ENCODE results near the gene KCNQ1OT1.
"Not testable (repeated sequence)": the region's sequence is repeated elsewhere in the genome, so short reads cannot be mapped to it uniquely, and the experiment has no call there.

Gene KCNQ1OT1

GRCh38 chr11:2653198-2653551 is 46.6 kb downstream of the KCNQ1OT1 start:
- ATAC-seq = no peak
- H3K4me1 Mint-ChIP-seq = peaks cover 8% of the 10 kb centered on the region
- H3K9me3 Mint-ChIP-seq = peaks cover 18% of the 10 kb centered on the region
- no peaks in the 10 kb centered on the region for H3K27me3 Mint-ChIP-seq
- H3K36me3 Mint-ChIP-seq = peaks cover 91% of the 10 kb centered on the region
- H3K27ac Mint-ChIP-seq = no peak overlapping the region
- no peak overlapping the region for H3K4me3 Mint-ChIP-seq

DNA sequence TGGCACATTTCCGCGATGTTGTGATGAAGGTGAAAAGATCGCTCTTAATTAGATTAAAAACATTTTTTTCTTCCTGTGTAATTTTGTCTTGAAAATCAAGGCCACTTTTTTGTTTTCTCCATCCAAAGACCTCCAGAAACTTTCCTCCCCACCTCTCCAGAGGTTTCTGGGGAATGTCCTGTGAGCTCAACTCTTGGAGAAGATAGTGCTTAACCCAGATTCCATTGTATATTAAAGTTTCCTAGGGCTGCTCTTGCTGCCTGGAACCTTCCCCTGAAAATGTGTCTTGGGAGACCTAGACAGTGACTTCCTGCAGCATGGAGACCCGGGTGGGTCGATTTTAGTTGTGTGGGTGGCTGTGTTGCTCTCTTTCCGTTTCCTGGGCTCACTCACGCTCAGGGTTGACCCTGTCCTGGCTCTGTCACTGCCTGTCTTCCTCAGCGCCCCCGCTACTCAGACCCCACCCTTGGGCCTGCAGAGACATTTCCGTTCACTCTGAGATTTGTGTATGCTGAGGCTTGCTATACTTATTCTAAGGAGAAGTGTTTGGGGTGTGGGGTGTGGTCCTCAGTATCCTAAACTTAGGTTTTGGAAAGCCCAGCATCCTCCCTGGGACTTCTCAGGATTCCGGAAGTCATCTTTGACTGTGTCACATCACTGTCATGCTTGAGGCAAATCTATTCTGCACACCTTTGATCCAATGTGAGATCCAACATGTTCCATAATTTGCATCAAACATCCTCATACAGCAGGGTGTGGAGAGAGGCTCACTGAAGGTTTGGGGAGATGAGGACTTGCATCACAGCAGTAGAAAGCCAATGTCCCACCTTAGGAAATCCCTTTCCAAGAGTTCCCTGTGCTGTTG is 47.2 kb downstream of the KCNQ1OT1 start:
- peaks cover 20% of the 10 kb centered on the region for H3K9me3 Mint-ChIP-seq
- no peaks in the 10 kb centered on the region for H3K27me3 Mint-ChIP-seq
- H3K27ac Mint-ChIP-seq = no peak overlapping the region
- peaks cover 92% of the 10 kb centered on the region for H3K36me3 Mint-ChIP-seq
- ATAC-seq = no peak
- no peak overlapping the region for H3K4me3 Mint-ChIP-seq
- H3K4me1 Mint-ChIP-seq = peaks cover 8% of the 10 kb centered on the region

DNA sequence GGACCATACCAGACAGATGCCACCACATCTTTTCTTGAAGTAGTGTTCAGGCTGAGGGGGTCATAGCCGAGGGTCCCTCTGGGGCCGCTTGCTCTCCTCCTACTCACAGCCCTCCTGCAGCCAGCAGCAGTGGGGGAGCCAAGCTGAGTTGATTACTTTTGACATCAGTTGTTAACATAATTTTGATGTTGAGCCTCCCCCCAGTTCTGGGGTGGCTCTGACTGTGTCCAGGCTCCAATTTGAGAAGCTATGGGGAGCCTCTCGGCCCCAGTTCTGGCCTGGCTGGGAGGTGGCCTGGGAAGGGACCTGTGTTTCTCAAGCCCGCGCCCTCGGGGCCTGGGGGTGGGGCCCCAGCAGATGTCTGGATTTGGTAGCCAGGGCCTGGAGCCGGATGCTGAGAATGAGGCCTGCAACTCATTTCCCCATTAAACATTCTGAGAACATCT is 47.9 kb downstream of the KCNQ1OT1 start:
- peaks cover 27% of the 10 kb centered on the region for H3K9me3 Mint-ChIP-seq
- no peak for ATAC-seq
- H3K27ac Mint-ChIP-seq = no peak overlapping the region
- H3K4me1 Mint-ChIP-seq = peaks cover 8% of the 10 kb centered on the region
- H3K4me3 Mint-ChIP-seq = no peak overlapping the region
- no peaks in the 10 kb centered on the region for H3K27me3 Mint-ChIP-seq
- peaks cover 92% of the 10 kb centered on the region for H3K36me3 Mint-ChIP-seq

DNA sequence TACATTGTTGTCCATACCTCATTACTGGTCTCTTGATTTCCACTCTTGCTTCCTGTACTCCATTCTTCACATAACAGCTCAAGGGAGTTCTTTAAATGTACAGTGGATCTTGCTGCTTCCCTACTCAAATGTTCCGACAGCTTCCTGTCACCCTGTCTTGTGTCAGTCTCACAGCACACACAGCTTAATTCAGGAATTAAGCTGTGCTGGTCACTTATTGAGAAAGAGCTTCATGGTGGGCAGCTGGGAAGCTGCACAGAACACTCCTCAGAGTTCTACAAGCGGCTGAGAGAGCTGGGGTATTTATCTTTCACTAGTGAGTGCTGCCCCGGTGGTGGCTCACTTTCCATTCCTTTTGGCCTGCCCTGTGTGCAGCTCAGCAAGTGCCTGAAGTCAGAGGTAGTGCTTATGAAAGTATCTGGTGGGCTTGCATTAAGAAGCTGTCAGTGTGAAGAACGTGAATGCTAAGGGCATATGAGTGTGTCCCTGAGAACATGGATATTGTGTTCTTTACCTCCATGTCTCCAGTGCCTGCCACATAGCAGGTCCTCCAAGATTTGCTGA is 48.7 kb downstream of the KCNQ1OT1 start:
- Mint-ChIP-seq H3K27ac (no peak overlapping the region), H3K9me3 (peaks cover 27% of the 10 kb centered on the region), H3K27me3 (no peaks in the 10 kb centered on the region), H3K4me1 (peaks cover 6% of the 10 kb centered on the region), H3K36me3 (peaks cover 92% of the 10 kb centered on the region), H3K4me3 (no peak overlapping the region)
- ATAC-seq = no peak

DNA sequence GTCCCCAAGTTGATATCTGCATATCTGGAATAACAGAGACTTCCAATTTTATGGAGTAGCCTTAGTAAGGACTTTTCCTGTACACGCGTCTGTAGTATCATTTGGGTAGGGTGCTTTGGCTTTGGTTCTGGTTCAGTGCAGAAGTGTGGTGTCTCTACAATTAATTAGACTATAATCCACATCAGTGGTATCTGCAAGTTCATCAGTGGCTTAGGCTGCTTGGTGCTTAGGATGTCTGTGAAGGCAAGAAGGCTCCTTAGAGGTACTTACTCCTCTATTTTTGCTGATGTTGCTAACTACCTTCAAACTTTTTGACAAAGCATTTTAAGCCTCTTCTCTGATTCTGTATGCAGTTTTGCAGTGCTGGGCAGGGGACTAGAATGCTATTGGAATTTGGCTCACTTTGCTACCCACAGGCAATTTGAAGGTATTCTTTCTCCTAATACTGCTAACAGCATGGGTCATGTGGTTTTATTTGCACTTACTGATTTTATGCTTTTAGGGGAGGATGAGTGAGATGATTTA is 49.4 kb downstream of the KCNQ1OT1 start:
- no peaks in the 10 kb centered on the region for H3K27me3 Mint-ChIP-seq
- peaks cover 29% of the 10 kb centered on the region for H3K9me3 Mint-ChIP-seq
- H3K36me3 Mint-ChIP-seq = peaks cover 92% of the 10 kb centered on the region
- no peaks in the 10 kb centered on the region for H3K4me1 Mint-ChIP-seq
- no peak for ATAC-seq
- no peak overlapping the region for H3K4me3 Mint-ChIP-seq
- no peak overlapping the region for H3K27ac Mint-ChIP-seq

DNA sequence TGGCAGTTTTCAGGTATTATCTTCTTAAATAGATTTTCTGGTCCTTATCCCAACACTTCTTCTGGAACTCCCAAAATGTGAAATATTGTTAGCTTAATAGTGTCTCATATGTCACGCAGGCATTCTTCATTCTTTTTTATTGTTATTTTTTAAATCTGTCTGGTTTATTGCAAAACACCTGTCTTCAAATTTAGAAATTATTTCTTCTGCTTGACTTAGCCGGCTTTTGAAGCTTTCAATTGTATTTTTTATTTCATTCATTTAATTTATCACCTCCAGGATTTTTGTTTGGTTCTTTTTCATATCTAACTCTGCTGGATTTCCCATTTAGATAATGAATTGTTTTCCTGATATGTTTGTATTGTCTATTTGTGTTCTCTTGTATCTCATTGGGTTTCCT is 49.9 kb downstream of the KCNQ1OT1 start:
- ATAC-seq = no peak
- H3K4me3 Mint-ChIP-seq = no peak overlapping the region

DNA sequence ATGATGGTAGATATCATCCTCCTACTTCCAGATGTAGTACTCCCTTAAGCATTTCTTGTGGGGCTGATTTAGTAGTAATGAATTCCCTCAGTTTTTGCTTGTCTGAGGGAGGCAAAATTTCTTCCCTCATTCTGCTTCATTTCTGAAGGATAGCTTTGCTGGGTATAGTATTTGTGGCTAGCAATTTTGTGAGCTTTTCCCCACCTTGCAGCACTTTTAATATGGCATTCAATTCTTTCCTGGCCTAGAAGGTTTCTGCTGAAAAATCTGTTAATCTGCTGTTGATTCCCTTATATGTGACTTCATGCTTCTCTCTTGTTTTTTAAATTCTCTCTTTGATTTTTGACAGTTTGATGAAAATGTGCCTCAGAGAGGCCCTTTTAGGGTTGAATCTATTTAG is 50.4 kb downstream of the KCNQ1OT1 start:
- H3K27me3 Mint-ChIP-seq = no peaks in the 10 kb centered on the region
- ATAC-seq = no peak
- no peaks in the 10 kb centered on the region for H3K4me1 Mint-ChIP-seq
- H3K36me3 Mint-ChIP-seq = peaks cover 94% of the 10 kb centered on the region
- H3K27ac Mint-ChIP-seq = no peak overlapping the region
- peaks cover 35% of the 10 kb centered on the region for H3K9me3 Mint-ChIP-seq
- H3K4me3 Mint-ChIP-seq = no peak overlapping the region

More for the DNA sequence above, 49.9 kb downstream of the KCNQ1OT1 start:
- peaks cover 94% of the 10 kb centered on the region for H3K36me3 Mint-ChIP-seq
- H3K4me1 Mint-ChIP-seq = no peaks in the 10 kb centered on the region
- H3K9me3 Mint-ChIP-seq = peaks cover 31% of the 10 kb centered on the region
- no peaks in the 10 kb centered on the region for H3K27me3 Mint-ChIP-seq
- H3K27ac Mint-ChIP-seq = no peak overlapping the region

- Mint-ChIP-seq H3K27me3 (no peaks in the 10 kb centered on the region), H3K4me3 (no peak overlapping the region), H3K36me3 (peaks cover 96% of the 10 kb centered on the region), H3K4me1 (no peaks in the 10 kb centered on the region), H3K27ac (no peak overlapping the region), H3K9me3 (peaks cover 48% of the 10 kb centered on the region)
- no peak for ATAC-seq
These were observed 51.8 kb downstream of the KCNQ1OT1 start for GRCh38 chr11:2647953-2648352.

DNA sequence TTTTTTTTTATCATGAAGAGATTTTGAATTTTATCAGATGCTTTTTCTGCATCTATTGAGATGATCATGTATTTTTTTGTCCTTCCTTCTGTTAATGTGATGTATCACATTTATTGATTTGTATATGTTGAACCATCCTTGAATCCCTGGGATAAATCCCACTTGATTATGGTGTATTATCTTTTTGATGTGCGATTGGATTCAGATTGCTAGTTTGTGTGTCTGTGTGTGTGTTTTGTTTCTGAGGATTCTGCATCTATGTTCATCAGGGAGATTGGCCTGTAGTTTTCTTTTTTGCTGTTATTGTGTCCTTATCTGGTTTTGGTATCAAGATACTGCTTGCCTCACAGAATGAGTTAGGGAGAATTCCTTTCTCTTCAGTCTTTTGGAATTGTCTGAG is 52.6 kb downstream of the KCNQ1OT1 start:
- no peak for ATAC-seq
- H3K36me3 Mint-ChIP-seq = peaks cover 98% of the 10 kb centered on the region
- H3K4me1 Mint-ChIP-seq = no peaks in the 10 kb centered on the region
- H3K4me3 Mint-ChIP-seq = no peak overlapping the region
- no peak overlapping the region for H3K27ac Mint-ChIP-seq
- H3K9me3 Mint-ChIP-seq = peaks cover 52% of the 10 kb centered on the region
- no peaks in the 10 kb centered on the region for H3K27me3 Mint-ChIP-seq

DNA sequence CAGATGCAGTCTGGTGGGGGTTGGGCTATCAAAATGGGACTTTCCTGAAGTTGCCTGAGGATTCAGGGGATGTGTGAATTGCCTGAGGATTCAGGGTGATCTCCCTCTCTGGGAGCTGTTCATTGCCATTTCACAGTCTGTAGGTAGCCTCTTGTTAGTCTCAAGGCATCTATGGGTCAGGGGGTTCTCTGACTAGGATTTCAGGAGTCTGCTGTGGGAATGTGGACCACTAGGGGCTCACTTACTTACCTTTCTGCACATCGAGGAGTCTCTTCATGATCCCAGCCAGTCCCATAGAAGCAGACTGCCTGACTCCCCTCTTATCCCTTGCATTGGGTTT is 54.0 kb downstream of the KCNQ1OT1 start:
- Mint-ChIP-seq H3K4me3 (no peak overlapping the region), H3K9me3 (peaks cover 57% of the 10 kb centered on the region), H3K4me1 (no peaks in the 10 kb centered on the region), H3K36me3 (peaks cover 99% of the 10 kb centered on the region), H3K27me3 (no peaks in the 10 kb centered on the region), H3K27ac (no peak overlapping the region)
- ATAC-seq = no peak

- Mint-ChIP-seq H3K27me3 (no peaks in the 10 kb centered on the region), H3K27ac (no peak overlapping the region), H3K4me3 (no peak overlapping the region), H3K4me1 (no peaks in the 10 kb centered on the region), H3K36me3 (peaks cover 99% of the 10 kb centered on the region), H3K9me3 (peaks cover 59% of the 10 kb centered on the region)
- ATAC-seq = no peak
These were observed 54.7 kb downstream of the KCNQ1OT1 start for GRCh38 chr11:2644844-2645778.

DNA sequence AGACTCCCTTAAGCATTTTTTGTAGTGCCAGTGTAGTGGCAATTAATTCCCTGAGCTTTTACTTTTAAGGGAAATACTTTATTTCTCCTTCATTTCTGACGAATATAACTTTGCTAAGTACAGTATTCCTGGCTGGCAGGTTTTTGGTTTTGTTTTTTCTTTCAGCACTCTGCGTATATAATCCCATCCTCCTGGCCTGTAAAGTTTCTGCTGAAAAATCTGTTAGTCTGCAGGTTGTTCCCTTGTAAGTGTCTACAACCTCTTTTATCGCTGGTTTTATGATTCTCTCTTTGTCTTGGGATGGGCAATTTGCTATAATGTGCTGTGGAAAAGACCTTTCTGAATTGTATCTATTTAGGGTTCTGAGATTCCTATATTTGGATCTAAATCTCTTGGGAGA is 56.0 kb downstream of the KCNQ1OT1 start:
- no peaks in the 10 kb centered on the region for H3K4me1 Mint-ChIP-seq
- peaks cover 99% of the 10 kb centered on the region for H3K36me3 Mint-ChIP-seq
- no peak for ATAC-seq
- H3K9me3 Mint-ChIP-seq = peaks cover 53% of the 10 kb centered on the region
- no peak overlapping the region for H3K27ac Mint-ChIP-seq
- no peaks in the 10 kb centered on the region for H3K27me3 Mint-ChIP-seq
- H3K4me3 Mint-ChIP-seq = no peak overlapping the region

GRCh38 chr11:2641623-2642022 is 58.2 kb downstream of the KCNQ1OT1 start:
- Mint-ChIP-seq H3K4me1 (no peaks in the 10 kb centered on the region), H3K9me3 (peaks cover 55% of the 10 kb centered on the region), H3K27me3 (no peaks in the 10 kb centered on the region), H3K4me3 (no peak overlapping the region), H3K36me3 (peaks cover 98% of the 10 kb centered on the region), H3K27ac (no peak overlapping the region)
- no peak for ATAC-seq

DNA sequence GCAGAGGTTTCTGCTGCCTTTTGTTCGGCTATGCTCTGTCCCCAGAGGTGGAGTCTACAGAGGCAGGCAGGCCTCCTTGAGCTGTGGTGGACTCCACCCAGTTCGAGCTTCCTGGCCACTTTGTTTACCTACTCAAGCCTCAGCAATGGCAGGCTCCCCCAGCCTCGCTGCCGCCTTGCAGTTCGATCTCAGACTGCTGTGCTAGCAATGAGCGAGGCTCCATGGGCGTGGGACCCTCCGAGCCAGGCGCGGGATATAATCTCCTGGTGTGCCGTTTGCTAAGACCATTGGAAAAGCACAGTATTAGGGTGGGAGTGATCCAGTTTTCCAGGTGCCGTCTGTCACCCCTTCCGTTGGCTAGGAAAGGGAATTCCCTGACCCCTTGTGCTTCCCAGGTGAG is 60.0 kb downstream of the KCNQ1OT1 start:
- not testable (repeated sequence) for H3K27ac Mint-ChIP-seq, H3K4me3 Mint-ChIP-seq, ATAC-seq, H3K4me1 Mint-ChIP-seq, H3K27me3 Mint-ChIP-seq
- peaks cover 50% of the 10 kb centered on the region for H3K9me3 Mint-ChIP-seq
- H3K36me3 Mint-ChIP-seq = peaks cover 89% of the 10 kb centered on the region

DNA sequence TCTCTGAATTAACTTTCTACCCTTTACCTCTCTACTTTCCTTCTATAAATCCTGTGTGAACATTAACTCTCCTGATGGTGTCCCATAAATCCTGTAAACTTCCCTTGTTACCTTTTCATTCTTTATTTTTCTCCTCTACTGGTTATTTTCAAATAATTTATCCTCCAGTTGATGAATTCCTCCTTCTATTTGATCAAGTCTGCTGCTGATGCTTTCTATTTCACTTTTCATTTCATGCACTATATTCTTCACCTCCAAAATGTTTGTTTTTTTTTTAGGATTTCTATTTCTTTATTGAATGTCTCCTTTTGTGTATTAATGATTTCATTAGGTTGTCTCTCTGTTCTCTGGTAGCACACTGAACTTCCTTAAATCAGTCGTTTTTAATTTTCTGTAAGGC is 68.6 kb downstream of the KCNQ1OT1 start:
- H3K9me3 Mint-ChIP-seq = peaks cover 27% of the 10 kb centered on the region
- no peaks in the 10 kb centered on the region for H3K27me3 Mint-ChIP-seq
- ATAC-seq = no peak
- H3K4me3 Mint-ChIP-seq = no peak overlapping the region
- no peak overlapping the region for H3K27ac Mint-ChIP-seq
- H3K4me1 Mint-ChIP-seq = no peaks in the 10 kb centered on the region
- peaks cover 90% of the 10 kb centered on the region for H3K36me3 Mint-ChIP-seq
